ENCODE measurements around the gene KDM4C. TPM values are rescaled to one million over a fixed set of nuclear protein-coding genes. Genes with fewer than 3 reads are reported as not detected.
A peak's percentile ranks its signal among the peaks of the same experiment; 100 is the strongest.

KDM4C gene
- total and polyA plus RNA-seq, 2 donors (not counting 1 experiment from before 2014, with no cell fraction given): 49.7 to 141 TPM

DNA sequence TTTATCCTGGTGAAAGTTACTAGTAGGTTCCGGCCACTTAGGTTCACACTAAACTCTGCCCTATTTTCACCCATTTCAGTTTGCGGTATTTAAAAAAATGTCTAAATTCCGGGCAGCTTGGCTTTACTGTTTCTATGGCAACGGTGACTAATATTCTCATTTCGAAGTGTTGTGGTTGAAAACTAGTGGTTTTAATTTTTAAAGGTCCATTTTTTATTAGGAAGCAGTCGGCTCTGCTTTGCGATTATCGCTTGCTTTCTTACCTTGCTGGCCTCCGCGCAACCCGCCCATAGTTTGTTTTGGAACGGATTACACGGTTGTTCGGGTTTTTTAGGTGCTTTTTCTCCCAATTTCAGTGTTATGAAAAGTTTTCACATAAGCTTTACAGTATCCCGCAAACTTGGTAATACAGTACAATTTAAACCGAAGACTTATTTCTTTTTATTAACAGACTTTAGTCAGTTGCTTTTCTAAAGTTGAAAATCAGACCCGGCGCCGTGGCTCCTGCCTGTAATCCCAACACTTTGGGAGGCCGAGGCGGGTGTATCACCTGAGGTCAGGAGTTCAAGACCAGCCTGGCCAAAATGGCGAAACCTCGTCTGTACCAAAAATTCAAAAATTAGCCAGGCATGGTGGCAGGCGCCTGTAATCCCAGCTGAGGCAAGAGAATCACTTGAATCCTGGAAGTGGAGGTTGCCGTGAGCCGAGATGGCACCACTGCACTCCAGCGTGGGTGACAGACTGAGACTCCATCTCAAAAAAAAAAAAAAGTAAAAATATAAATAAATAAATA is 1.6 kb downstream of the KDM4C start:
- no peak for DNase-seq
- peaks cover 75% of the 10 kb centered on the region for H3K79me2 ChIP-seq (ENCODE audit: control insufficient read depth, insufficient read depth, low read length)

More for the DNA sequence above, 1.6 kb downstream of the KDM4C start:
- H3K4me3 Mint-ChIP-seq: peak overlapping the region; percentile 100
- POLR2A ChIA-PET: interaction anchor here (0.6 to 5.9 kb wide), 7 partner anchors 9 to 347 kb away, joined by 3 to 116 read pairs (median 15); partner anchors contain the start of gene UHRF2
- TF ChIP-seq EZH2 (IDR thresholded peaks at IDR 0.05; ENCODE audit: borderline replicate concordance, insufficient read depth, low read depth, low read length, poor library complexity, severe bottlenecking): no peak
- TF ChIP-seq, protein P1, sequence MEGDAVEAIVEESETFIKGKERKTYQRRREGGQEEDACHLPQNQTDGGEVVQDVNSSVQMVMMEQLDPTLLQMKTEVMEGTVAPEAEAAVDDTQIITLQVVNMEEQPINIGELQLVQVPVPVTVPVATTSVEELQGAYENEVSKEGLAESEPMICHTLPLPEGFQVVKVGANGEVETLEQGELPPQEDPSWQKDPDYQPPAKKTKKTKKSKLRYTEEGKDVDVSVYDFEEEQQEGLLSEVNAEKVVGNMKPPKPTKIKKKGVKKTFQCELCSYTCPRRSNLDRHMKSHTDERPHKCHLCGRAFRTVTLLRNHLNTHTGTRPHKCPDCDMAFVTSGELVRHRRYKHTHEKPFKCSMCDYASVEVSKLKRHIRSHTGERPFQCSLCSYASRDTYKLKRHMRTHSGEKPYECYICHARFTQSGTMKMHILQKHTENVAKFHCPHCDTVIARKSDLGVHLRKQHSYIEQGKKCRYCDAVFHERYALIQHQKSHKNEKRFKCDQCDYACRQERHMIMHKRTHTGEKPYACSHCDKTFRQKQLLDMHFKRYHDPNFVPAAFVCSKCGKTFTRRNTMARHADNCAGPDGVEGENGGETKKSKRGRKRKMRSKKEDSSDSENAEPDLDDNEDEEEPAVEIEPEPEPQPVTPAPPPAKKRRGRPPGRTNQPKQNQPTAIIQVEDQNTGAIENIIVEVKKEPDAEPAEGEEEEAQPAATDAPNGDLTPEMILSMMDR (IDR thresholded peaks at IDR 0.05): no peak
- H3K4me3 ChIP-seq (ENCODE audit: control extremely low read depth in 1 of 5, extremely low read depth in 1 of 5, insufficient read depth in 1 of 5, low read depth in 2 of 5, low read length in 4 of 5): peak overlapping the region; percentile 74 to 98 (median 96)
- peak overlapping the region; percentile 77 for H3K4me2 ChIP-seq (replicated peaks; ENCODE audit: low read depth, low read length, poor library complexity, severe bottlenecking)
- peaks cover 38% of the 10 kb centered on the region for H4K20me1 ChIP-seq (ENCODE audit: control insufficient read depth, insufficient read depth, low read length, poor library complexity, severe bottlenecking)
- no peaks in the 10 kb centered on the region for H3K36me3 ChIP-seq (replicated peaks in 1 of 2; ENCODE audit: control extremely low read depth in 1 of 2, control insufficient read depth in 1 of 2, extremely low read depth in 1 of 2, insufficient read depth in 2 of 2, low read length in 1 of 2)
- H3K4me1 Mint-ChIP-seq: peaks cover 47% of the 10 kb centered on the region
- intact Hi-C loops (cut with micrococcal nuclease): loop anchor here (5.0 to 10.0 kb wide), 2 partner anchors 1215 to 1322 kb away; partner anchors contain the start of gene PLGRKT
- H3K27me3 ChIP-seq (replicated peaks in 1 of 4; ENCODE audit: control extremely low read depth in 1 of 4, control insufficient read depth in 3 of 4, insufficient read depth in 4 of 4, low read length in 3 of 4): no peaks in the 10 kb centered on the region
- H3K9me3 Mint-ChIP-seq (ENCODE audit: insufficient read depth): peaks cover 3% of the 10 kb centered on the region
- H3K9me3 ChIP-seq (ENCODE audit: control extremely low read depth in 1 of 3, control insufficient read depth in 2 of 3, insufficient read depth in 1 of 3, low read length in 2 of 3): peaks cover 0 to 3% (median 0%) of the 10 kb centered on the region in 3 donors
- CTCF ChIA-PET: interaction anchor here (0.7 to 2.6 kb wide), 5 partner anchors 9 to 174 kb away, joined by 3 to 7 read pairs (median 4); no protein-coding TSS in a partner anchor
- H3K27ac Mint-ChIP-seq: peak overlapping the region; percentile 97
- H3K27ac ChIP-seq (ENCODE audit: low read length in 2 of 2): peak overlapping the region; percentile 94 to 100
- no peaks in the 10 kb centered on the region for H3K27me3 Mint-ChIP-seq
- no peak for ATAC-seq (ENCODE audit: low read depth)
- H3K4me1 ChIP-seq (ENCODE audit: control insufficient read depth in 2 of 2, insufficient read depth in 2 of 2, low read length in 2 of 2): peaks cover 35% of the 10 kb centered on the region in 2 donors
- WGBS (ENCODE audit: insufficient coverage): 36% methylated on average over 15 of the region's 27 CpGs
- H3K9ac ChIP-seq (ENCODE audit: low read length): peak overlapping the region; percentile 96
- H2AFZ ChIP-seq (ENCODE audit: insufficient read depth, low read depth, low read length, poor library complexity, severe bottlenecking): peak overlapping the region; percentile 91
